KBM-7 (cell line): ENCODE data around the gene ANKRD24.
"Not testable (repeated sequence)": the region's sequence is repeated elsewhere in the genome, so short reads cannot be mapped to it uniquely, and the experiment has no call there.

Experiments used
- DNase-seq: peaks from one replicate; pipeline ENCODE4 v3.0.0-alpha.2; 2015
- in situ Hi-C: fragments of 300-500 bp; cut with MboI; formaldehyde crosslinking; loops from 2 replicates; pipeline ENCODE4 v1.14.3; 2020; ENCODE audit warnings: low sequenced_read_pairs, low pct_unique_long_range_greater_than_20kb, mixed read lengths

ANKRD24 gene

GRCh38 chr19:4196009-4196408 is 13.5 kb downstream of the ANKRD24 start:
- no peak for DNase-seq
- in situ Hi-C loops: no loop called here

DNA sequence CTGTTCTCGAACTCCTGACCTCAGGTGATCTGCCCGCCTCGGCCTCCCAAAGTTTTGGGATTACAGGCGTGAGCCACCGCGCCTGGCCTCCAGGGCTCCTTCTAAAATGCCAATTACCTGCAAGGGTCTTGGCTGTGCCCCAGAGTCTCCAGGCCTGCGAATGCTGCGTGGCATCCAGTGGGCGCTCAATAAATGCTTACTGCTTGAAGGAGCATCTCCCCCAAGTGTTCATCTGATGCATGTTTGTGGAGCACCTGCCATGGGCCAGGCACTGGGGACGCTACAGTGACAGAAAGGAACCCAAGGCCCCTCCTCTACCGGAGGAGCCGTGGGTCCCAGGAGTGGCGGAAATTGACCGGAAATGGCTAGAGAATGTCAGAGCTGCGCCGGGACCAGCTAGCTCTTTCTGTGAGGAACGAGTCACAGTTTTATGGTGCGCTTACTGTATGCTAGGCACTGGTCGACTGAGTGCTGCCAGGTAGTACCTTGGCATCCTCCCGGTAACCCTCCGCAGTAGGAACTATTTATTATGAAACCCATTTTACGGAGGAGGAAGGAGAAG is 14.2 kb downstream of the ANKRD24 start:
- in situ Hi-C loops: no loop called here
- DNase-seq: no peak

GRCh38 chr19:4197228-4197624 is 14.7 kb downstream of the ANKRD24 start:
- DNase-seq: no peak
- in situ Hi-C loops: no loop called here

GRCh38 chr19:4197625-4198466 is 15.4 kb downstream of the ANKRD24 start:
- no peak for DNase-seq
- in situ Hi-C loops: no loop called here

GRCh38 chr19:4198467-4199126 is 16.1 kb downstream of the ANKRD24 start:
- in situ Hi-C loops: no loop called here
- DNase-seq: no peak

DNA sequence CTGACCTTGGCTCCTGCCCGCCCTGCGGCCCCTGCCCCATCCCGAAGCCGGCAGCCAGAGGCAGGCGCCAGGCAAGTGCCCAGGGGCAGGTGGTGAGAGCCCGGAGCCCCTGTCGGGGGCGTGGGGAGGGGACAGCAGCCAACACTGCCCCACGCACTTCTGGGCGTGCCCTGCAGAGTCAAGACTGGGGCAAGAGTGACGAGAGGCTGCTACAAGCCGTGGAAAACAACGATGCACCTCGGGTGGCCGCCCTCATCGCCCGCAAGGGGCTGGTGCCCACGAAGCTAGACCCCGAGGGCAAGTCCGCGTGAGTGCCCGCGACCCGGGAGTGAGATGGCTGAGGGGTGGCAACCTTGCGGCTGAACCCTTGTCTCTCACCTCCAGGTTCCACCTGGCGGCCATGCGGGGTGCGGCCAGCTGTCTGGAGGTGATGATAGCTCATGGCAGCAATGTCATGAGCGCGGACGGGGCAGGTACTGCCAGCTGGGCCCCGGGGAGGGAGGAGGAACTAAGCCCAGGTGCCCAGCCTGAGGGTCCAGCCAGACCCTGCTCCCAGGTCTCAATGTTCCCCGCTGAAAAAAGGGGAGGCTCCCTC is 17.3 kb downstream of the ANKRD24 start:
- in situ Hi-C loops: loop anchor here (25.0 kb wide), 1 partner anchor 337 kb away; the partner anchor contains the start of gene ZFR2
- DNase-seq: no peak

- in situ Hi-C loops: loop anchor here (25.0 kb wide), 1 partner anchor 339 kb away; the partner anchor contains the start of gene ZFR2
- DNase-seq: no peak
Measured at GRCh38 chr19:4200940-4201542, 18.6 kb downstream of the ANKRD24 start.

GRCh38 chr19:4201798-4202197 is 19.3 kb downstream of the ANKRD24 start:
- in situ Hi-C loops: loop anchor here (25.0 kb wide), 1 partner anchor 339 kb away; the partner anchor contains the start of gene ZFR2
- no peak for DNase-seq

DNA sequence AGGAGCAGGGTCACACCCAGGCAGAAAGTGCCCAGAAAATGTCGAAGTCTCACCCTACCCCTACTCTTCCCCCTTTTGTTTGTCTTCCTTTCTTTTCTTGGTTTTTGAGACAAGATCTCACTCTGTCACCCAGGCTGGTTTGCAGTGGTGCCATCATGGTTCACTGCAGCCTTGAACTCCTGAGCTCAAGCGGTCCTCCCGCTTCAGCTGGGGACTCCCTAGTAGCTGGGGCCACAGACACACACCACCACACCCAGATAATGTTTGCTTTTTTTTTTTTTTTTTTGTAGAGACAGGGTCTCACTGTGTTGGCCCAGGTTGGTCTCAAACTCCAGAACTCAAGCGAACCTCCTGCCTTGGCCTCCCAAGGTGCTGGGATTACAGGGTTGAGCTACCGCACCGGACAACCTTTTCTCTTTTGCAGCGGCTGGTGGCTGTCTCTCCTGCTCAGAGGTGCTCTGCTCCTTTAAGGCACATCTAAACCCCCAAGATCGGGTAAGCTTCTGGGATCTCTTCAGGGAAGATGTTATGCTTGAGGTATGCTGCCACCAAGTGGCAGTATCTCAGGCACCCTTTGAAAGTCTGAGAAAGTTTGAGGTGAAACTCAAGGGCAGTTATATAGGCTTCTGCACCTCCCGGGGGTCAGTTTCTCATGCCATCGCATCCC is 24.5 kb downstream of the ANKRD24 start:
- DNase-seq: no peak
- in situ Hi-C loops: loop anchor here (25.0 kb wide), 1 partner anchor 345 kb away; the partner anchor contains the start of gene ZFR2

GRCh38 chr19:4208385-4209094 is 26.1 kb downstream of the ANKRD24 start:
- DNase-seq: no peak
- in situ Hi-C loops: loop anchor here (25.0 kb wide), 1 partner anchor 346 kb away; the partner anchor contains the start of gene ZFR2

GRCh38 chr19:4210166-4210731 is 27.8 kb downstream of the ANKRD24 start:
- in situ Hi-C loops: loop anchor here (25.0 kb wide), 1 partner anchor 348 kb away; the partner anchor contains the start of gene ZFR2
- DNase-seq: no peak

- DNase-seq: no peak
- in situ Hi-C loops: loop anchor here (25.0 kb wide), 1 partner anchor 351 kb away; the partner anchor contains the start of gene ZFR2
Measured at GRCh38 chr19:4213116-4213515, 30.6 kb downstream of the ANKRD24 start.

- in situ Hi-C loops: loop anchor here (25.0 kb wide), 1 partner anchor 354 kb away; the partner anchor contains the start of gene ZFR2
- no peak for DNase-seq
Measured at GRCh38 chr19:4215807-4216206, 33.3 kb downstream of the ANKRD24 start.

- in situ Hi-C loops: loop anchor here (25.0 kb wide), 1 partner anchor 355 kb away; the partner anchor contains the start of gene ZFR2
Measured at GRCh38 chr19:4216846-4217245, 34.4 kb downstream of the ANKRD24 start.

GRCh38 chr19:4217429-4218264 is 35.2 kb downstream of the ANKRD24 start:
- in situ Hi-C loops: loop anchor here (25.0 kb wide), 1 partner anchor 355 kb away; the partner anchor contains the start of gene ZFR2
- no peak for DNase-seq

More at GRCh38 chr19:4216846-4217245, 34.4 kb downstream of the ANKRD24 start:
- DNase-seq: no peak

GRCh38 chr19:4218523-4218922 is 36.0 kb downstream of the ANKRD24 start:
- in situ Hi-C loops: loop anchor here (25.0 kb wide), 1 partner anchor 356 kb away; the partner anchor contains the start of gene ZFR2

More at GRCh38 chr19:4218523-4218922, 36.0 kb downstream of the ANKRD24 start:
- DNase-seq: not testable (repeated sequence)
